ENCODE results near the gene RTTN.

The RTTN gene

GRCh38 chr18:70233974-70234373 lies 28.5 kb upstream of the RTTN start:
- Histone ChIP-seq H3K4me1 (ENCODE audit: control insufficient read depth in 1 of 2, insufficient read depth in 2 of 2, low read length in 2 of 2) (no peaks in the 10 kb centered on the region), H3K36me3 (ENCODE audit: control insufficient read depth in 1 of 2, insufficient read depth in 2 of 2, low read length in 2 of 2) (no peaks in the 10 kb centered on the region), H3K27me3 (ENCODE audit: low read depth, low read length) (no peaks in the 10 kb centered on the region), H3K27ac (ENCODE audit: low read length) (no peak overlapping the region), H3K9me3 (ENCODE audit: control insufficient read depth in 1 of 2, low read length in 2 of 2) (peaks cover 0 to 1% of the 10 kb centered on the region in 2 donors), H3K4me3 (ENCODE audit: low read depth in 1 of 2, low read length in 2 of 2) (no peak overlapping the region)

GRCh38 chr18:70232261-70232660 lies 26.8 kb upstream of the RTTN start:
- Histone ChIP-seq H3K4me3 (ENCODE audit: low read depth in 1 of 2, low read length in 2 of 2) (no peak overlapping the region), H3K27me3 (ENCODE audit: low read depth, low read length) (no peaks in the 10 kb centered on the region), H3K4me1 (ENCODE audit: control insufficient read depth in 1 of 2, insufficient read depth in 2 of 2, low read length in 2 of 2) (no peaks in the 10 kb centered on the region), H3K9me3 (ENCODE audit: control insufficient read depth in 1 of 2, low read length in 2 of 2) (peaks cover 12% of the 10 kb centered on the region in 2 donors), H3K36me3 (ENCODE audit: control insufficient read depth in 1 of 2, insufficient read depth in 2 of 2, low read length in 2 of 2) (no peaks in the 10 kb centered on the region), H3K27ac (ENCODE audit: low read length) (no peak overlapping the region)

- no peaks in the 10 kb centered on the region for H3K36me3 ChIP-seq (ENCODE audit: control insufficient read depth in 1 of 2, insufficient read depth in 2 of 2, low read length in 2 of 2)
- H3K27ac ChIP-seq (ENCODE audit: low read length), result no peak overlapping the region
- H3K4me1 ChIP-seq (ENCODE audit: control insufficient read depth in 1 of 2, insufficient read depth in 2 of 2, low read length in 2 of 2), result no peaks in the 10 kb centered on the region
- H3K9me3 ChIP-seq (ENCODE audit: control insufficient read depth in 1 of 2, low read length in 2 of 2), result peaks cover 16 to 17% of the 10 kb centered on the region in 2 donors
- H3K4me3 ChIP-seq (ENCODE audit: low read depth in 1 of 2, low read length in 2 of 2), result no peak overlapping the region
- H3K27me3 ChIP-seq (ENCODE audit: low read depth, low read length), result no peaks in the 10 kb centered on the region
Measured at GRCh38 chr18:70229639-70230038, 24.2 kb upstream of the RTTN start.

DNA sequence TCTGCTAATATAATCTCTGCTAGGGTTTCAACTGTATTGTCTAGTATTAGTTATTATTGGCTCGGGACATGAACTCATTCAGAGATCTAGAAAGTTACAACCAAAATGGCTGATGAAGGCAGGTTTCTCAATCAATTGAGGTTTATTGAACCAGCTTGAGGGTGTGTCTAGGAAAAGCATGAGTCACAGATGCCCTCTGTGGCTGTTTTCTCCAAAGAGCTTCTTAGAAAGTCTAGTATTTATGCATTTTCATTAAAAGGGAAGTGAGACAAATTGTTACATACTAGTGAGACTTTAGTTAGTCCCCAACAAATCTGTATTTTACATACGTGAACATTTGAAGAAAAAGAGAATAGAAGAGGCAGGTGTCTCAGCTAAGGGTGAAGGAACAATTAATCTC lies 23.0 kb upstream of the RTTN start:
- no peaks in the 10 kb centered on the region for H3K4me1 ChIP-seq (ENCODE audit: control insufficient read depth in 1 of 2, insufficient read depth in 2 of 2, low read length in 2 of 2)
- no peaks in the 10 kb centered on the region for H3K27me3 ChIP-seq (ENCODE audit: low read depth, low read length)
- H3K4me3 ChIP-seq (ENCODE audit: low read depth in 1 of 2, low read length in 2 of 2), result no peak overlapping the region
- H3K27ac ChIP-seq (ENCODE audit: low read length), result no peak overlapping the region
- no peaks in the 10 kb centered on the region for H3K36me3 ChIP-seq (ENCODE audit: control insufficient read depth in 1 of 2, insufficient read depth in 2 of 2, low read length in 2 of 2)
- peaks cover 16 to 17% of the 10 kb centered on the region in 2 donors for H3K9me3 ChIP-seq (ENCODE audit: control insufficient read depth in 1 of 2, low read length in 2 of 2)

GRCh38 chr18:70227438-70227837 lies 22.0 kb upstream of the RTTN start:
- Histone ChIP-seq H3K36me3 (ENCODE audit: control insufficient read depth in 1 of 2, insufficient read depth in 2 of 2, low read length in 2 of 2) (no peaks in the 10 kb centered on the region), H3K27me3 (ENCODE audit: low read depth, low read length) (no peaks in the 10 kb centered on the region), H3K4me3 (ENCODE audit: low read depth in 1 of 2, low read length in 2 of 2) (no peak overlapping the region), H3K9me3 (ENCODE audit: control insufficient read depth in 1 of 2, low read length in 2 of 2) (peaks cover 16 to 17% of the 10 kb centered on the region in 2 donors), H3K4me1 (ENCODE audit: control insufficient read depth in 1 of 2, insufficient read depth in 2 of 2, low read length in 2 of 2) (no peaks in the 10 kb centered on the region), H3K27ac (ENCODE audit: low read length) (no peak overlapping the region)

DNA sequence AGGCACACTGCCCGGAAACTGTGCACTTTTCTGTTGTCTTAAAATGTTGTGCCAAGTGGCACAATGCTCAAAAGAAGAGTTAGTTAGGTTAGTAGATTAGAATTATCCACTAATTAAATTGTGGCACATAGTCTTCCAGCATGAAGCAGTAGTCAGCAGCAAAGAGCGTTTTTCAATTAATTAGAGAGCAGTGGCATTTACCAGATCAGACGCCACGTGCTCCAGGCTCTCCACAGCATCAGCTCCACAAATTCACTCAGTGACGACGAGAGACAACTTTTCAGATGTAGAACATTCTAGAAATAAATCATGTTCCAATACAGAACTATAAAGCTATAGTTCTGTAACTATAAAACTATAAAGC lies 16.4 kb upstream of the RTTN start:
- H3K4me1 ChIP-seq (ENCODE audit: control insufficient read depth in 1 of 2, insufficient read depth in 2 of 2, low read length in 2 of 2), result no peaks in the 10 kb centered on the region
- H3K27ac ChIP-seq (ENCODE audit: low read length), result no peak overlapping the region
- H3K4me3 ChIP-seq (ENCODE audit: low read depth in 1 of 2, low read length in 2 of 2), result no peak overlapping the region
- H3K27me3 ChIP-seq (ENCODE audit: low read depth, low read length), result no peaks in the 10 kb centered on the region
- no peaks in the 10 kb centered on the region for H3K36me3 ChIP-seq (ENCODE audit: control insufficient read depth in 1 of 2, insufficient read depth in 2 of 2, low read length in 2 of 2)
- H3K9me3 ChIP-seq (ENCODE audit: control insufficient read depth in 1 of 2, low read length in 2 of 2), result peaks cover under 1 to 1% of the 10 kb centered on the region in 2 donors

GRCh38 chr18:70221156-70221914 lies 15.8 kb upstream of the RTTN start:
- no peaks in the 10 kb centered on the region for H3K4me1 ChIP-seq (ENCODE audit: control insufficient read depth in 1 of 2, insufficient read depth in 2 of 2, low read length in 2 of 2)
- no peaks in the 10 kb centered on the region for H3K36me3 ChIP-seq (ENCODE audit: control insufficient read depth in 1 of 2, insufficient read depth in 2 of 2, low read length in 2 of 2)
- H3K27me3 ChIP-seq (ENCODE audit: low read depth, low read length), result no peaks in the 10 kb centered on the region
- no peaks in the 10 kb centered on the region for H3K9me3 ChIP-seq (ENCODE audit: control insufficient read depth in 1 of 2, low read length in 2 of 2)
- H3K4me3 ChIP-seq (ENCODE audit: low read depth in 1 of 2, low read length in 2 of 2), result no peak overlapping the region
- H3K27ac ChIP-seq (ENCODE audit: low read length), result no peak overlapping the region

DNA sequence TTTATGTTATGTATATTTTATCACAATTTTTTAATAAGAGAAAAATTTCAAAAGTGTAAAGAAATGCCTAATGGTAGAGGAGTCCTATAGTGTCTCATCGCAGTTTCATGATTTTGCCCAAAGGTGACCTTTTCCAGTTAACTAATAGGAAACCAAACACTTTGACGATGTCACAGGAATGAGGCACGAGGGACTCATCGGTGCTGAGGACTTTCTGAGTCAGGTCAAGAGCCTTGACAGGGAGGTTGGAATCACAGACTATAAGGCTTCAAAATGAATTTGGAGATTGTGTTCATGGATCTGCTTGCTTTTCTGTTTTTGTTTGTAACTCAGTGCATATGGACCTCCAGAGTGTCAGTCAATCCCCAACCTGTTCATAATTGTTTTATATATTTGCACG lies 15.1 kb upstream of the RTTN start:
- no peak overlapping the region for H3K27ac ChIP-seq (ENCODE audit: low read length)
- no peaks in the 10 kb centered on the region for H3K27me3 ChIP-seq (ENCODE audit: low read depth, low read length)
- no peak overlapping the region for H3K4me3 ChIP-seq (ENCODE audit: low read depth in 1 of 2, low read length in 2 of 2)
- no peaks in the 10 kb centered on the region for H3K36me3 ChIP-seq (ENCODE audit: control insufficient read depth in 1 of 2, insufficient read depth in 2 of 2, low read length in 2 of 2)
- no peaks in the 10 kb centered on the region for H3K9me3 ChIP-seq (ENCODE audit: control insufficient read depth in 1 of 2, low read length in 2 of 2)
- no peaks in the 10 kb centered on the region for H3K4me1 ChIP-seq (ENCODE audit: control insufficient read depth in 1 of 2, insufficient read depth in 2 of 2, low read length in 2 of 2)

- H3K36me3 ChIP-seq (ENCODE audit: control insufficient read depth in 1 of 2, insufficient read depth in 2 of 2, low read length in 2 of 2), result no peaks in the 10 kb centered on the region
- no peaks in the 10 kb centered on the region for H3K9me3 ChIP-seq (ENCODE audit: control insufficient read depth in 1 of 2, low read length in 2 of 2)
- H3K27ac ChIP-seq (ENCODE audit: low read length), result no peak overlapping the region
- no peak overlapping the region for H3K4me3 ChIP-seq (ENCODE audit: low read depth in 1 of 2, low read length in 2 of 2)
- H3K27me3 ChIP-seq (ENCODE audit: low read depth, low read length), result no peaks in the 10 kb centered on the region
- H3K4me1 ChIP-seq (ENCODE audit: control insufficient read depth in 1 of 2, insufficient read depth in 2 of 2, low read length in 2 of 2), result no peaks in the 10 kb centered on the region
Measured at GRCh38 chr18:70219688-70220087, 14.2 kb upstream of the RTTN start.

DNA sequence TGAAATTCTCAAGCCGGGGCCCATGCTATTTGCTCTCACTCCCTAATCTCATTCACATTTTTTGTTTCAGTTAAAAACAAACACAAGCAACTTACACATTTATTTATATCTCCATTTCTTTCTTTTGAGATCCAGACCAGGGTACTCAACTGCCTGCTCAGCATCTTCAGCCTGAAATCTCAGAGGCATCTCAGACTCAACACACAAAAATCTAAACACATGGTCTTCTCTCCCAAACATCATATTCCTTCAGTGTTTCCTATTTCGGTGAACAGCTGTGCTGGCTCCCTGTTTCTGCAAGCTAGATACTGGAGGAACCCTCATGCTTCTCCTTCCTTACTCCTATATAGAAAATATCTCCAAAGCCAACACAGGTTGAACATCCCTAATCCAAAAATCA lies 11.3 kb upstream of the RTTN start:
- Histone ChIP-seq H3K27ac (ENCODE audit: low read length) (no peak overlapping the region), H3K36me3 (ENCODE audit: control insufficient read depth in 1 of 2, insufficient read depth in 2 of 2, low read length in 2 of 2) (no peaks in the 10 kb centered on the region), H3K4me3 (ENCODE audit: low read depth in 1 of 2, low read length in 2 of 2) (no peak overlapping the region), H3K27me3 (ENCODE audit: low read depth, low read length) (no peaks in the 10 kb centered on the region), H3K4me1 (ENCODE audit: control insufficient read depth in 1 of 2, insufficient read depth in 2 of 2, low read length in 2 of 2) (no peaks in the 10 kb centered on the region), H3K9me3 (ENCODE audit: control insufficient read depth in 1 of 2, low read length in 2 of 2) (no peaks in the 10 kb centered on the region)

GRCh38 chr18:70207181-70207580 lies 1.7 kb upstream of the RTTN start:
- Histone ChIP-seq H3K4me3 (ENCODE audit: low read depth in 1 of 2, low read length in 2 of 2) (no peak overlapping the region), H3K27me3 (ENCODE audit: low read depth, low read length) (no peaks in the 10 kb centered on the region), H3K36me3 (ENCODE audit: control insufficient read depth in 1 of 2, insufficient read depth in 2 of 2, low read length in 2 of 2) (peaks cover 2 to 4% of the 10 kb centered on the region in 2 donors), H3K9me3 (ENCODE audit: control insufficient read depth in 1 of 2, low read length in 2 of 2) (no peaks in the 10 kb centered on the region), H3K4me1 (ENCODE audit: control insufficient read depth in 1 of 2, insufficient read depth in 2 of 2, low read length in 2 of 2) (peaks cover 0 to 18% of the 10 kb centered on the region in 2 donors), H3K27ac (ENCODE audit: low read length) (no peak overlapping the region)

DNA sequence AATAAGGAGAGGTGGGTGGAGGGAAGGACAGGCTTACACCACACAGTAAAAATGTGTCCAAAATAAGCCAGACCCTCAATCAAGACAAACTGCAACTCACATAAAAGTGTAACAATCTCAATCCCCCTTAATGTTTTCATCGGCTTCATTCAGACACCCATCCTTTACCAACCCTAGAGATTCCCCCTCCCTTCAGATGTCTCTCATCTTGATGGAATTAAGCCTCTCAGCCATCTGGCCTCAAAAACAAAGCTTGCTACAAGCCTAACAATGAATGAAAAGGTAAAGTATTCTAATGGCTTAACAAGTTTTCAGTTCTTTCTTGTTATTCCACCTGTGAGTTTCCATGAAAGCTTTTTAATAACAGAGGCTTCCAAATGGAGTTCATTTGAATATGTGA lies 5.2 kb downstream of the RTTN start:
- Histone ChIP-seq H3K27me3 (ENCODE audit: low read depth, low read length) (no peaks in the 10 kb centered on the region), H3K4me1 (ENCODE audit: control insufficient read depth in 1 of 2, insufficient read depth in 2 of 2, low read length in 2 of 2) (peaks cover 0 to 15% of the 10 kb centered on the region in 2 donors), H3K9me3 (ENCODE audit: control insufficient read depth in 1 of 2, low read length in 2 of 2) (no peaks in the 10 kb centered on the region), H3K36me3 (ENCODE audit: control insufficient read depth in 1 of 2, insufficient read depth in 2 of 2, low read length in 2 of 2) (peaks cover 24 to 30% of the 10 kb centered on the region in 2 donors), H3K4me3 (ENCODE audit: low read depth in 1 of 2, low read length in 2 of 2) (no peak overlapping the region), H3K27ac (ENCODE audit: low read length) (no peak overlapping the region)

All from muscle layer of duodenum (tissue), 2 donors.